GM21515 (cell line): ENCODE data around the gene CHAD.
"Not testable (repeated sequence)": the region's sequence is repeated elsewhere in the genome, so short reads cannot be mapped to it uniquely, and the experiment has no call there.

ENCODE experiments used
- ATAC-seq: cut with Tn5 transposase; IDR thresholded peaks from one replicate; pipeline ENCODE4 v1.9.1; 2021; ENCODE audit not compliant: unreplicated experiment

Gene CHAD

DNA sequence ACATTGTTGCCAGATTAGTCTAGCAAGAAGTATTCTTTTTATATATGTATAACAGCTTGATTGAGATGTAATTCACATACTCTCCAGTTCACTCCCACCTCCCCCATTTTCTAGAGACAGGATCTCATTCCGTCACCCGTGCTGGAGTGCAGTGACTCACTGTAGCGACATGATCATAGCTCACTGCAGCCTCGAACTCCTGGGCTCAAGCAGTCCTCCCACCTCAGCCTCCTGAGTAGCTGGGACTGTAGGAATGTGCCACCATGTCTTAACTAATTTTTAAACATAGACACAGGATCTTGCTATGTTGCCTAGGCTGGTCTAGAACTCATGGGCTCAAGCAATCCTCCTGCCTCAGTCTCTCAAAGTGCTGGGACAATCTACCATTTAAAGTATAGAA is 6.7 kb upstream of the CHAD start:
- ATAC-seq: no peak

DNA sequence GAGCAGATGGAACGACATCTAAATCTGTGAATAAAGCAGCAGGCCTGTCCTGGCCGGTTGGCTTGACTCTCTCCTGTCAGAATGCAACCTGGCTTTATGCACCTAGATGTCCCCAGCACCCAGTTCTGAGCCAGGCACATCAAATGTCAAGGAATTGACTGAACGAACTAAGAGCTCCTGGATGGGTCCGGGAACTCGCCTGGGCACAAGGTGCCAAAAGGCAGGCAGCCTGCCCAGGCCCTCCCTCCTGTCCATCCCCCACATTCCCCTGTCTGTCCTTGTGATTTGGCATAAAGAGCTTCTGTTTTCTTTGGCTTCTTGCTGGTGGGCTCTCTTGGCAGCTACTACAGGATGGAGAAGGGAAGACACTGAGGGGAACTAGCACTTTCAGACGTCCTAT is 5.8 kb upstream of the CHAD start:
- no peak for ATAC-seq

GRCh38 chr17:50473901-50474300 is 5.2 kb upstream of the CHAD start:
- ATAC-seq: no peak

DNA sequence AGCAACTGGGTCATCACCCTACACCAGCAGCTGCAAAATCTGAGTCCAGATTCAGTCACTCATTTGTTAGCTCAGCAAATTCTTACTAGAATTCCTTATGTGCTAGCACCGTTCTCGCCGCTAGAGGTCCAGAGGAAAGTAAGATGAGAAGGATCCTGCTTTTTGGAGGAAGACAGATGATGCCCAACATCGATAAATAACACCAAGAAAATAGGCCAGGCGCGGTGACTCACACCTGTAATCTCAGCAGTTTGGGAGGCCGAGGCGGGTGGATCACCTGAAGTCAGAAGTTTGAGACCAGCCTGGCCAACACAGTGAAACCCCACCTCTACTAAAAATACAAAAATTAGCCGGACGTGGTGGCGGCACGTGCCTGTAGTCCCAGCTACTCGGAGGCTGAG is 4.1 kb upstream of the CHAD start:
- ATAC-seq: not testable (repeated sequence)

GRCh38 chr17:50472286-50472685 is 3.6 kb upstream of the CHAD start:
- ATAC-seq: no peak

GRCh38 chr17:50471009-50471905 is 2.6 kb upstream of the CHAD start:
- ATAC-seq: no peak

DNA sequence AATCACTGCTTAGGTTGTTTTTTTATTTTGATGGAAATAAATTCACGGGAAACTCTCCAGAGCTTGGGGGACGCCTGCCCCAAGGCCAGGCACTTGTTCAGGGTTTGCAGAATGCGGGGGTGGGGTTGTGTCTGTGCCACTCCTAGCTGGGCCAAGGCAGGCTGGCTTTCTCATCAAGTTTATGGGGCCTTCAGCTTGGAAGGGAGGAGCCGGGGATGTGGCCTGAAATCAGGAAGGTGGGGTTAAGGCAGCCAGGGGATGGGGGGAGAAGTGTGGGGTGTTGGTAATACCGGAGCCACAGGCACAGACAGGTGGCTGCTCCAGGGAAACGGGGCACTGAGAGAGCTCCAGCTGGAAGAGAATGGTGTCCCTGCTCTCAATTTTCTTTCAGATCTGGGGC is 1.7 kb upstream of the CHAD start:
- no peak for ATAC-seq

DNA sequence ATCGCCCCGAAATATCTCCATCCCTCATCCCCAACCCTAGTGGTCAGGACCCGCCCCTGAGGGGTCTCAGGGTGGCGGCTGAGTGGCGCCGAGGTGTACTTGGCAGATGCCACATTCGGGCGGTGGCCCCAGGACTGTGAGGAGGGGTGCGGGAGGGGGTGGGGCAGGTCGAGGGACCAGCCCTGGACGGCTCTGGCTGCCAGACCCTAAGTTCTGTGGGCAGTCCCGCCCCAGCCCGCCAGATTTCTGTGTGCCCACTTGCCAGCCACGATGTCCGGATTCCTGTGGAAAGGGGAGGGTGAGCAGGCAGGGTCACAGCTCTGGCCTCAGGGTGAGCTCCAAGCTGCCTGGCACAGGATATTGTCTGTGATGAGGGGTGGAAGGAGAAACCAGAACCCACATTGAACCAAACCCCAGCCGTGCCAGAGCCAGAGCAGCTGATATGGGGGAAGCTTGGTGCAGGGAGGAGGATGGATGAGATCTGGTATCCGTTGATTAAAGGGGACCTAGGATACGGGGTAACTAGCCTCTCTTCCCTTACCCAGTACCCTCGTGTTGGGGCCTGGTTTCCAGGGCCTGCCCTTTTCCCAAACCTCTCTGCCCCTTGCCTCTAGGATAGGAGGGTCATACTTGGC is 1.1 kb upstream of the CHAD start:
- no peak for ATAC-seq

- ATAC-seq: no peak
Measured at GRCh38 chr17:50469208-50469605, 527 bp upstream of the CHAD start.

- no peak for ATAC-seq
Measured at GRCh38 chr17:50467855-50468303, 801 bp downstream of the CHAD start.

GRCh38 chr17:50467114-50467854 is 1.4 kb downstream of the CHAD start:
- no peak for ATAC-seq

DNA sequence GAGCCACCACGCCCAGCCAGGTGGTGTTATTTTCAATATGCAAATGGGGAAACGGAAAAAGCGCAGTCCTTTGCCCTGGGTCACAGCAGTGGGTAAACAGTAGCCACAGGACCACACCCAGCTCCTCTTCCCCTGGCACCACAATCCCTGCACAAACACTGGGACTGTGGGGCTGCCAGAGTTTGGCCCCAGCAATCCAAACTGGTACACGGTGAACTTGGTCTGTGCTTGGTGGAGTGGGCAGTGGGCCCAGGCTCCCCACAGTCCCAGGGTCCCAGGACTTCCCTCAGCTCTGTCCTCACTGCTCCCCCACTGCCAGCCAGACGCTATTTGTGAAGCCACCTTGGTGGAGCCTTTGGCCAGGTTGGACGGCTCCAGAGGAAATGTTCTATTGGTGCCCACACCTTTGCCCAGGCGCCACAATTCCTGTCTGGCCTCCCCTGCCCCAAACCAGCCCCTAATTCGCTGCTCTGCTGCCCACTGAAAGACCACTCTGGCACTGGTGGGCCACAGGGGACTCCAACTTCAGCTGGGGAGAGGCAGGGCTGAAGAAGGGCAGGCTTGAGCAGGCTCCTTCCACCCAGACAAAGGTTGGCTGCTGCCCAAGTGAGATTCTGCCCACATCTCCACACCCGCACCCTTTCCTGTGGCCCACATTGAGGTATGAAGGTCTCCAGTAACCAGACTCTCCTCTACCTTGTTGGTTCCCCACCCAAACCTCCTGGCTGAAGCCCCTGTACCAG is 2.1 kb downstream of the CHAD start:
- ATAC-seq: no peak

- ATAC-seq: no peak
Measured at GRCh38 chr17:50465635-50466034, 3.0 kb downstream of the CHAD start.

DNA sequence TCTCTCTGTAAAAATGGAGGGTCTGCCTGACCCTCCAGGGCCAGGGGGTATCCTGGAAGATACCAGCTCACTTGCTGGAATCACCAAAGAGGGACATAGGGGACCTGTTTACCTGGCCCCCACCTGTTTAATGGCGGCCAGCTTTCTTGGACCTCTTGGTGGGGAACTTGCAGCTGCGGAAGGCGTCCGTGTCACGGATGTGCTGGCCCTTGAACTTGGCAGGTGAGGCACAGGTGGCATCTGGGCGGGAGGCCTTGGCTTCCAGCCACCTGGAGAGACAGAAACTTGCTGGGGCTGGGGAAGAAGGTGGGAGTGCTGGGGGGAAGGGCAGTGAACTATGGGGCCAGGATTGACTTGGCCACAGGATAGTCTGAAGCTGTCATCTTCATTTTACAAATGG is 3.5 kb downstream of the CHAD start:
- no peak for ATAC-seq

DNA sequence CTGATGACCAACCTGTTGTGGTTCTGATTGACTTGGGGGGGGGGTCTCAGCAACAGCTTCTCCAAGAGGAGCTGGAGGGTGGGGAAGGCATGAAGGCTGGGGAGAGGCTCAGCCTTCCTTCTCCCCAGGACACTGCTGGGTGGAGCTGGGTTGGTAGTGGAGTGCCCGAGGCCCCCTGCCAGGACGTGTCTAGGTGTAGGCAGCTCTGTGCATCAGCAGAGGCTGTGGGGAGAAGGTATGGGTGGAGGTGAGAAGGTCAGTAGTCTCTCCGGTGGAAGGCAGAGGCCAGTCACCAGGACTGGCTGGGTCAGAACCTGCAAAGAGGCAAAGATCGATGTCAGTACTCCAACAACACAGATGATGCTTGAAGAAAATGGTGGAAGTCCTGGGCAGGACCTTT is 3.9 kb downstream of the CHAD start:
- ATAC-seq: no peak

DNA sequence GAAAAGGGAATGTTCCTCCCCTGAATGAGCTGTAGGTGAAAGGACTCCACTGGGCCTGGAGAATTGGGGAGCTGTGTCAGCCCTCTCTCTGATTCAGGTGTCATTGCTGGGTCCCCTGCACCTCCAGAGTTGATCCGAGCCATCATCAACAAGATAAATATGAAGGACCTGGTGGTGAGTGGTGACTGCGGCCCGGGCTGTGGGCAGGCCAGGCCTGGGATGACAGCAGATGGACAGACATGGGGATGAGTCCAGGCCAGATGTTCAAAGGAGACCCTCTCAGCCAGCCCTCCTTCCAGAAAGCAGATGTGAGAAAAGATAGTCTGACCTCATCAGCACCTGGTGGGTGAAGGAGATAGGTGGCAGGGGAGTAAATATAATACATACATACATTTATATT is 4.6 kb downstream of the CHAD start:
- no peak for ATAC-seq

GRCh38 chr17:50462446-50462845 is 6.2 kb downstream of the CHAD start:
- ATAC-seq: no peak

- no peak for ATAC-seq
Measured at GRCh38 chr17:50461550-50462132, 7.0 kb downstream of the CHAD start.

DNA sequence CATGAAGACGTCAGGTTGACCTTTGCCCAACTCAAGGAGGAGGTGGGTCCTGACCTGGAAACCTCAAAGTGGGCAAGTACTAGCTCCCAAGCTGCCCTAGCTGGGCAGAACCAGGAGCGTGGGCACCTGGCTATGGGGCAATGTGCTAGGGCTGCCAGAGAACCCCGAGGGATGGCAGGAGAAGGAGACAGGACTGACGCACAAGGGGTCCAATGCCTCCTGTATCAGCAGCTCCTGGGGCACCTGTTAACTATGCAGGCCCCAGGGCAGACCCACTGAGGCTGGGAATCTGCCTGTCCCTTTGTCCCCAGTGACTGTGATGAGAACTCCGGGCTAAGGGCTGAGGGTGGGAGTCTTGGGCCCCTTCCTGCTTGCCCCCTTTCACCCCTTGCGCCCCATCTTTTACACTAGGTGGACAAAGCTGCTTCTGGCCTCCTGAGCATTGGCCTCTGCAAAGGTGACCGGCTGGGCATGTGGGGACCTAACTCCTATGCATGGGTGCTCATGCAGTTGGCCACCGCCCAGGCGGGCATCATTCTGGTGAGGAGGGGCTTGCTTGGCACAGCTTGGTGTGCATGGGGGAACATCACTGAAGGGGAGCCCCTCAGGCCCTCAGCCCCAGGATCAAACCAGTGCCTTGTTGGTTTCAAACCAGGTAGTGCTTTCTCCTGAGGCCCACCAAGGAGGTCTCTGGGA is 7.7 kb downstream of the CHAD start:
- no peak for ATAC-seq

- ATAC-seq: no peak
Measured at GRCh38 chr17:50459756-50460155, 8.9 kb downstream of the CHAD start.
